ENCODE results near the gene CAMK2B.

Gene CAMK2B

GRCh38 chr7:44309271-44310091, 15.9 kb downstream of the CAMK2B start:
- H2AFZ ChIP-seq (ENCODE audit: low read length): no peak overlapping the region
- H3K27me3 ChIP-seq (ENCODE audit: insufficient read depth, low read length): peaks cover 39% of the 10 kb centered on the region; the same call in 1 of the 2 replicates
- peaks cover 8% of the 10 kb centered on the region for H3K4me1 ChIP-seq (ENCODE audit: insufficient read depth, low read length, severe bottlenecking)
- H3K4me3 ChIP-seq (ENCODE audit: low read depth, low read length, poor library complexity, severe bottlenecking): peak overlapping the region; percentile 45
- H3K9ac ChIP-seq (ENCODE audit: low read length): no peak overlapping the region; the same call in 1 of the 2 replicates
- H3K79me2 ChIP-seq (ENCODE audit: insufficient read depth, low read length): no peaks in the 10 kb centered on the region
- H3K4me2 ChIP-seq (ENCODE audit: low read length): peak overlapping the region; percentile 40
- no peaks in the 10 kb centered on the region for H3K9me2 ChIP-seq (ENCODE audit: low read depth, low read length)
- no peak overlapping the region for H3K27ac ChIP-seq (ENCODE audit: low read depth, low read length, poor library complexity, severe bottlenecking)
- no peaks in the 10 kb centered on the region for H3F3A ChIP-seq (ENCODE audit: insufficient read depth, low read length)
- no peaks in the 10 kb centered on the region for H4K20me1 ChIP-seq (ENCODE audit: insufficient read depth, low read length)
- no peaks in the 10 kb centered on the region for H3K9me3 ChIP-seq (ENCODE audit: low read length)
- H3K36me3 ChIP-seq (ENCODE audit: insufficient read depth, low read length): no peaks in the 10 kb centered on the region
- TF ChIP-seq EZH2 (IDR thresholded peaks at IDR 0.05; ENCODE audit: borderline replicate concordance, low read length): no peak
- no peak for TF ChIP-seq CTCF (IDR thresholded peaks at IDR 0.05; ENCODE audit: low read length)

- no peak for TF ChIP-seq EZH2 (IDR thresholded peaks at IDR 0.05; ENCODE audit: borderline replicate concordance, low read length)
- no peak for TF ChIP-seq CTCF (IDR thresholded peaks at IDR 0.05; ENCODE audit: low read length)
- no peak overlapping the region for H3K4me3 ChIP-seq (ENCODE audit: low read depth, low read length, poor library complexity, severe bottlenecking)
- no peak overlapping the region for H3K4me2 ChIP-seq (ENCODE audit: low read length)
- no peak overlapping the region for H2AFZ ChIP-seq (ENCODE audit: low read length)
- H3K36me3 ChIP-seq (ENCODE audit: insufficient read depth, low read length): no peaks in the 10 kb centered on the region
- H3K27ac ChIP-seq (ENCODE audit: low read depth, low read length, poor library complexity, severe bottlenecking): no peak overlapping the region
- no peaks in the 10 kb centered on the region for H3K9me2 ChIP-seq (ENCODE audit: low read depth, low read length)
- no peak overlapping the region for H3K9ac ChIP-seq (ENCODE audit: low read length)
- no peaks in the 10 kb centered on the region for H3F3A ChIP-seq (ENCODE audit: insufficient read depth, low read length)
- no peaks in the 10 kb centered on the region for H4K20me1 ChIP-seq (ENCODE audit: insufficient read depth, low read length)
- no peaks in the 10 kb centered on the region for H3K79me2 ChIP-seq (ENCODE audit: insufficient read depth, low read length)
- H3K4me1 ChIP-seq (ENCODE audit: insufficient read depth, low read length, severe bottlenecking): peaks cover 8% of the 10 kb centered on the region
- peaks cover 41% of the 10 kb centered on the region; the same call in 1 of the 2 replicates for H3K27me3 ChIP-seq (ENCODE audit: insufficient read depth, low read length)
- H3K9me3 ChIP-seq (ENCODE audit: low read length): no peaks in the 10 kb centered on the region
Measured at GRCh38 chr7:44308596-44309270, 16.7 kb downstream of the CAMK2B start.

- Histone ChIP-seq H3K36me3 (ENCODE audit: insufficient read depth, low read length) (no peaks in the 10 kb centered on the region), H3K79me2 (ENCODE audit: insufficient read depth, low read length) (no peaks in the 10 kb centered on the region), H3K9me2 (ENCODE audit: low read depth, low read length) (no peaks in the 10 kb centered on the region), H3K4me1 (ENCODE audit: insufficient read depth, low read length, severe bottlenecking) (peaks cover 8% of the 10 kb centered on the region), H4K20me1 (ENCODE audit: insufficient read depth, low read length) (no peaks in the 10 kb centered on the region), H3K4me3 (ENCODE audit: low read depth, low read length, poor library complexity, severe bottlenecking) (no peak overlapping the region), H3K9ac (ENCODE audit: low read length) (no peak overlapping the region), H3K27ac (ENCODE audit: low read depth, low read length, poor library complexity, severe bottlenecking) (no peak overlapping the region), H3K9me3 (ENCODE audit: low read length) (no peaks in the 10 kb centered on the region), H3K4me2 (ENCODE audit: low read length) (no peak overlapping the region), H3F3A (ENCODE audit: insufficient read depth, low read length) (no peaks in the 10 kb centered on the region), H3K27me3 (ENCODE audit: insufficient read depth, low read length) (peaks cover 41% of the 10 kb centered on the region; the same call in 1 of the 2 replicates), H2AFZ (ENCODE audit: low read length) (no peak overlapping the region)
- TF ChIP-seq EZH2 (IDR thresholded peaks at IDR 0.05; ENCODE audit: borderline replicate concordance, low read length) (no peak), CTCF (IDR thresholded peaks at IDR 0.05; ENCODE audit: low read length) (no peak)
Measured at GRCh38 chr7:44307905-44308595, 17.3 kb downstream of the CAMK2B start.
